ENCODE measurements around the gene SCN5A.

The SCN5A gene

DNA sequence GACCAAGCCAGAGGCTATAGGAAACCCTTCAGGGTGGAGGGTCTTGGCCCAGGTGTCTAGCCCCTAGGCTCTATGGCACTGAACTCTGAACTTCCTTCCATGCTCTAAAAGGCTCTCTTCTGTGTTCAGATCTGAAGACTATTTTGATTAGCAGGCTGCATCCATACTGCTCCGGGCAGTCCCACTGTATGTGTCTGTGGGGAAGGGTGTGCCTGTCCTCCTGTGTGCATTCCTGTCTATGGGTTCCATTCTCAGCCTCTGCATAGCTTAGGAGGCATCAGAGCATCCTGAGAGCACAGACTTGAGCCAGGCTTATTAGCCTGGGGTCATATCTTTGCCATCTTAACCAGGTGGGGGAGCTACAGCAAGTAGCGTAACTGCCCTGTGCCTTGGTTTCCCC is 115.3 kb downstream of the SCN5A start:
- DNase-seq = no peak

GRCh38 chr3:38533285-38533976 is 116.1 kb downstream of the SCN5A start:
- DNase-seq = no peak

- DNase-seq = no peak
Measured at GRCh38 chr3:38532529-38532928, 117.0 kb downstream of the SCN5A start.

- DNase-seq = no peak
Measured at GRCh38 chr3:38528457-38528856, 121.0 kb downstream of the SCN5A start.

DNA sequence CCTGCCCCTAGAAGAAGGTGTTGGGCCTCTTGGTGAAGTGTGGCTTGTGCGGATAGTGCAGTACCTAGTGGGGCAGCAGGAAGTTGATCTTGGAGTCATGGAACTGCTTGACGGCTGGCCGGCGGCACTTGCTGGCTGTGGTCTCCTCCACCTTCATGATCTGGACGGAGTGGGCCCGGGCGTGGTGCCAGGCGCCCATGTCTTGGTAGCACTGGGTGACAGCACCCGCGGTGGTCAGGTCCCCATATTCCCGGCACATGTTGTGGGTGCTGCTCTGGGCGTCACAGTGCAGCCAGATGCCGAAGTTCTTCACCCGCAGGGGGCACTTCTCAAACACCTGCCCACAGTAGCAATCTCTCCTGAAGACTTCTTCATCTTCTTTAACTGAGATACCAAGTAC is 122.7 kb downstream of the SCN5A start:
- DNase-seq = no peak

DNA sequence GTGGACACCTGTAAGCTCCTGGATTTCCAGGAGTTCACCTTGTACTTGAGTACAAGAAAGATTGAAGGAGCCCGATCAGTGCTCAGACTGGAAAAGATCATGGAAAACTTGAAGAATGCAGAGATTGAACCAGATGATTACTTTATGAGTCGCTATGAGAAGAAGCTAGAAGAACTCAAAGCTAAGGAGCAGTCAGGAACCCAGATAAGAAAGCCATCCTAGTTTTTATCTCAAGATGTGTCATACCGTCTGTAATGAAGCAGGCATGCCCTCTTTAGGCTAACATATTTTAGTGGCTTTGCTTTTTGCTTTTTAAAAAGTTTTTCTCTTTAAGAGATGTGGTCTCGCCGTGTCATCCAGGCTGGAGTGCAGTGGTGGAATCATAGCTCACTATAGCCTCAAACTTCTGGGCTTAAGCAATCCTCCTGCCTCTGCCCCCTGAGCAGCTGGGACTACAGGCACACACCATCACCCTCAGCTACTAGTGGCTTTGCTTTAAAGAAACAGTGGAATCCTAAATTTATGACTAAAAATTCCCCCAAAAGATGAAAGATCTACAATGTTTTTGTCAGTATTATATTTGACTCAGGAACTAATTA is 125.2 kb downstream of the SCN5A start:
- DNase-seq = no peak

DNA sequence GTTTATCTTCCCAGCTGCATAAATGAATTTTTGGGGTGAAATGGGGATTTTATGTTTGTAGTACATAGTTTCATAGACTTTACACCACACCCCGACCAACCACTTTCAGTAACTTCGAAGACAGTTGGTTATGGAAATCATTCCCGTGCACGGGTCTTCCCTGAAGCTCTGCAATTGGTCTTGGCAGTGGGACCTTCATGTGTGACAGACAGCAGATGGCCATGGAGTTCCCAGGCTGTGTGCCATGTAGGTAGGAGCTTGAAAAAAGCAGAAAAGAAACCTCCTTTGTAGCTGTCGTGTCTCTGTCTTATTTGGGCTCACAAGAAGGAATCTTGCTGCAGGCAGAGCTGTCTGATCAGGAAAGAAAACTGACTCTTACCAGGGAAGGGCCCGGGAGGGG is 127.5 kb downstream of the SCN5A start:
- no peak for DNase-seq

DNA sequence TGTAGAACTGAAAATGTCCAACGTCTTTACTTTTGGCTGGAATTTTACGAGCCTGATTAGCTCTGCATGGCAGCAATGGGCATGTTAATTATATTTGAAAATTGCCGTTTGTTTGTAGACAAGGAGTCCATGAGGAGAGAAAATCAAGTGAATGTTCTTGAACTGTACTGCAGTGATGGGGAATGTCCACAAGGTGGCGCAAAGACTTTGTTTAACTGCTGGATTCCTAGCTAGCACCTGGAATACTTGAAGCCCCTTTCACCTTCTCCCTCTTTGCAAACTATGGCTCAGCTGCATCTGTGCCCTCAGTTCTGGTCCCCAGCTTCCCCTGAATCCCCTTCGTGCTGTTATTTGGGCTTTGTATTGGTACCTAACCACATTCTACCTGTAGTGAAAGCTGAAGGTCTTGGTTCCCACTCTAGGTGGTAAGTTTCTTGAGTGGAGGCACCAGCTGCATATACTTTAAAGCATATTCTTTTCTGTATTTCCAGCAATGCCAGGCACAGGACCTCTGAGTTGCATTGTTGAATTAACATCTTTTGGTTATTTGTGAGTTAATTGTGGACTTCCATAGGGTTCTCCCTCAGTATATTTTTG is 128.0 kb downstream of the SCN5A start:
- DNase-seq = peak; percentile 91

DNA sequence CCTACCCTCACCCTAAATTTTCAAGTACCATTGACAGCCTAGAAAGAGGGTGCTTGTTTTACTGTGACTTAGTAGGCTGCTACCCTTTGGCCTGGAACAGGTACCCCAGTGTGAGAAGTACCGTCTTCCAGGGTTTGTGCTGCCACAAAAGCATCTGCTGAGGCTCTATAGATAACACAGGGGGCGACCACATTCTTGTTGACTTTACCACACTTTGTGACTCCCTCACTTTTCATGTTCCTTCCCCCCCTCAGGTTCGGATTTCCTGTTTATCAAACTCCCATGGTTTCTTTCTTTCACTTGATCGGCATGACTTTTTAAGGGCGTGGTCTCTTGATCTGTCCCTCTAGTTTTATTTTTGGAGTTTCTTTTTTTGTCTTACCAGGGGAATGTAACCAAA is 129.8 kb downstream of the SCN5A start:
- DNase-seq = no peak

- DNase-seq = peak; percentile 39
Measured at GRCh38 chr3:38519000-38519399, 130.5 kb downstream of the SCN5A start.

- no peak for DNase-seq
Measured at GRCh38 chr3:38516669-38517068, 132.8 kb downstream of the SCN5A start.

DNA sequence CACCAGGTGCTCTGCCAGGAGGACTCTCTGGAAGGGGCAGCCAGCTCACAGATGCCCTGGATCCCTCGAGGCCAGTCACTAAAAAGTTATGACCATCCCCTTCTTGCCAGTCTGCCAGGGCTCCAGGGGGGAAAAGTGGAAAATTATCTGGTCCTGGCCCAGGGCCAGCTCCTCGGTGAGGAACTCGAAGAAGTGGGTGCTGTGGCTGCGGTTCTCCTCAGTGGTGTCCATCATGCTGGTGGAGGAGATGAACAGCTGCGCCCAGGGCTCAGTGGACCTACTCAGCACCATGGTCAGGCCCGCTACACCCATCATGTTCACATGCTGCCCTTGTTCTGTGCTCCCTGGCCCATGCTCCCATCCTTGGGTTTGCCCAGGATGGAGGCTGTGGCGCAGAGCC is 134.1 kb downstream of the SCN5A start:
- no peak for DNase-seq

DNA sequence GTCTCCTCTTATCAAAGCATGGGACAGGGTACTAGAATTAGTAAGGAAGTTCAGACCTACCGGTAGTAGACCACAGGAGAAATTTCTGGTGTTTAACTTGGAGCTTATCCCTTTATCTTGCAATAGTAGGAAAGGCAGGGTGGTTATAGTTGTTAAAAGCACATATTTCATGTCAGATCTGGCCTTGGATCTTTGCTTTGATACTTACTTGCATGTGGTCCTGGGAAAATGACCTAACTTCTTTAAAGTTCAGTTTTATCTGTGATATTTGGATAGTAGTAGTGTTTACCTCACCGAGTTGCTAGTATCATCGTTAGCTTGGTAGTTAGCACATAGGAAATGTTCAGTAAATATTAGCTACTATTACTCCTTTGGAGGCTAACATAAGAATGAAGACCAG is 137.9 kb downstream of the SCN5A start:
- DNase-seq = no peak

DNA sequence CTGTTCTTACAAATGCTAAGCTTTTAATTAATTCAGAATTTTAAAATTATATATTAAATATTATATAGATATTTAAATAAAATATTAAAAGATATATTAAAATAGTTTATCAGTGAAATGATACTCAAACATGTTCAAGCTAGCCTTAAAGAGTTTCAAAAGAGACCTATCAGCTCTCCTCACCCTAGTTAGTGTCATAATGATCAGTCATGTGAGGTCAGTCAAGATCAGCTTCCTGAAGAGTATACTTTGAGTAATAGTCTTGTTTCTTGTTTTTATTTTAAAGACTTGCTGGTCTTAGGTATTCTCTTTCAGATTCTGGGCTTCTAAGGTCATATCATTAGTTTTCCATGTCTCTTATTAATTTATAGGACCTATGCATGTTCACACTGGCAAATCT is 138.9 kb downstream of the SCN5A start:
- no peak for DNase-seq

DNA sequence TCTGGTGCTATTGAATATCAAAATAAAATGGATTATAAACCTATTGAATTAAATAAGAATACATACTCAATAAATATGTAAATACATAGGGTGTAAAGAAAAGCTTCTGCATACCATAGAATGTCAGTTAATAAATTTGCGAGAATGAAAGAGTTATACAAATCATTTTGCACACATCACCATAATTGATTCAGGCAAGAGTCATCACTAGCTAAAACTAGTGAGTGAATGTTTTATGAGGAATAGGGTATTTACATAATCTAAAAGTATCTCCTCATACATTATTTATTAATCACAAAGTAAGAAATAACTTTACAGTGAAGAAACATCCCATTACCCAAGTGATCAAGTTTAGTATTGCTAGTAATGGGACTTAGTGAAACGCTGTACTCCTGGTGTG is 139.8 kb downstream of the SCN5A start:
- DNase-seq = no peak

DNA sequence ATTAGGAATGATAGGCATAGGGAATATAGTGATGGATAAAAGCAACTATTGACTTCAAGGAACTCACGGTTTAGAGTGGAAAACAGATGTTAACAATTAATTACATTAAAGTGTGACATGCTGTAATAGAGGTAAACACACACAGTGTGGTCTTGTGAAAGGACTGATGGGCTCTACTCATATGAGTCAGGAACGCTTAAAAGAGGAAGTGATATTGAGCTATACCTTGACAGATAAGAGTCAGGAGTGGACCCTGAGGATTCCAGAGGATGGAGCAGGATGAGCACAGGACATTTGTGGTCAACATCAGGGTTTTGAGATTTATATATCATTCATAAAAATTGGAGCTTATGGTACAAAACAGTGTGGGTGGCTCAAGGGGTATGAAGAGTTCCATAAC is 142.4 kb downstream of the SCN5A start:
- DNase-seq = no peak

- no peak for DNase-seq
Measured at GRCh38 chr3:38500688-38501417, 148.6 kb downstream of the SCN5A start.

Data from eye (tissue), 1 donor.